IMR-90 (cell line): ENCODE data around the gene MTCL1. TPM values are rescaled to one million over a fixed set of nuclear protein-coding genes. Genes with fewer than 3 reads are reported as not detected.

Experiments used
- ATAC-seq: fragments of 200-7000 bp; cut with Tn5 transposase; 2 replicates; pipeline ENCODE4 v1.9.1; 2020; ENCODE audit warnings: low read depth, mild to moderate bottlenecking, moderate library complexity
- BruUV-seq: library from RNA; stranded (reverse); fragments of 400-500 nt; replicated peaks from 2 replicates; lab custom pipeline; 2021; lab: Mats Ljungman, UMichigan
- CTCF ChIA-PET: fragments of 300-600 bp; formaldehyde crosslinking; extraction: SDS; loops from one replicate; lab custom pipeline; 2021; ENCODE audit warnings: antibody characterized with exemption; lab: Yijun Ruan, JAX
- POLR2A ChIA-PET: fragments of 300-600 bp; sonication (Branson Sonifier 250); formaldehyde crosslinking; loops from one replicate; lab custom pipeline; 2022; ENCODE audit warnings: antibody characterized with exemption; ENCODE audit not compliant: unreplicated experiment; lab: Charles Lee
- DNase-seq: peaks from one replicate; pipeline ENCODE4 v3.0.0; 2013
- H2AFZ ChIP-seq: replicated peaks from 2 replicates; pipeline ENCODE3; 2013; ENCODE audit warnings: low read length, mild to moderate bottlenecking; ENCODE audit not compliant: poor library complexity
- H2AK5ac ChIP-seq: 2 replicates; pipeline ENCODE4 v1.6.1; 2013; ENCODE audit warnings: low read depth, low read length, inconsistent platforms
- H2AK9ac ChIP-seq: replicated peaks from 2 replicates; pipeline ENCODE3; 2013; ENCODE audit warnings: mild to moderate bottlenecking, low read depth, low read length, moderate library complexity; ENCODE audit not compliant: poor library complexity
- H2BK120ac ChIP-seq: 2 replicates; pipeline ENCODE4 v1.6.1; 2013; ENCODE audit warnings: low read depth, low read length, inconsistent platforms
- H2BK15ac ChIP-seq: 3 replicates; pipeline ENCODE4 v1.6.1; 2013; ENCODE audit warnings: low read depth, low read length, inconsistent platforms
- H2BK20ac ChIP-seq: 2 replicates; pipeline ENCODE4 v1.6.1; 2013; ENCODE audit warnings: low read depth, mild to moderate bottlenecking, inconsistent platforms, low read length, moderate library complexity
- H2BK5ac ChIP-seq: 2 replicates; pipeline ENCODE4 v1.6.1; 2013; ENCODE audit warnings: mild to moderate bottlenecking, low read depth, low read length, inconsistent platforms; ENCODE audit not compliant: poor library complexity, severe bottlenecking
- H3K14ac ChIP-seq: replicated peaks from 2 replicates; pipeline ENCODE4 v1.6.1; 2013; ENCODE audit warnings: low read depth, low read length, inconsistent platforms
- H3K18ac ChIP-seq: 2 replicates; pipeline ENCODE4 v1.6.1; 2013; ENCODE audit warnings: low read depth, low read length, control low read depth
- H3K23ac ChIP-seq: 2 replicates; pipeline ENCODE4 v1.6.1; 2013; ENCODE audit warnings: low read depth, low read length, inconsistent platforms
- H3K27ac ChIP-seq: 2 replicates; pipeline ENCODE4 v1.5.1; 2013; ENCODE audit warnings: mild to moderate bottlenecking, control low read depth, low read length; ENCODE audit not compliant: insufficient read depth
- H3K27me3 ChIP-seq: 2 replicates; pipeline ENCODE4 v1.6.1; 2013; ENCODE audit warnings: low read length; ENCODE audit not compliant: control insufficient read depth, insufficient read depth
- H3K36me3 ChIP-seq: 2 replicates; pipeline ENCODE4 v1.6.1; 2013; ENCODE audit warnings: low read length, mixed read lengths; ENCODE audit not compliant: control insufficient read depth, insufficient read depth
- H3K4ac ChIP-seq: 2 replicates; pipeline ENCODE4 v1.6.1; 2013; ENCODE audit warnings: low read depth, low read length, inconsistent platforms
- H3K4me1 ChIP-seq: 2 replicates; pipeline ENCODE4 v1.6.1; 2013; ENCODE audit warnings: low read length, mixed read lengths; ENCODE audit not compliant: control insufficient read depth, insufficient read depth
- H3K4me2 ChIP-seq: 2 replicates; pipeline ENCODE4 v1.6.1; 2013; ENCODE audit warnings: low read depth, mild to moderate bottlenecking, control low read depth, low read length, moderate library complexity
- H3K4me3 ChIP-seq: 2 replicates; pipeline ENCODE4 v1.5.1; 2013; ENCODE audit warnings: low read depth, mild to moderate bottlenecking, control low read depth, low read length, moderate library complexity; ENCODE audit not compliant: insufficient read depth
- H3K56ac ChIP-seq: 2 replicates; pipeline ENCODE4 v1.6.1; 2013; ENCODE audit warnings: low read length, inconsistent platforms; ENCODE audit not compliant: insufficient read depth; ENCODE audit errors: extremely low read depth
- H3K79me1 ChIP-seq, 2 experiments: 2 replicates each; pipeline ENCODE4 v1.6.1; 2013; ENCODE audit warnings: low read length in 2 of 2, inconsistent platforms in 1 of 2, low read depth in 1 of 2
- H3K9ac ChIP-seq: 2 replicates; pipeline ENCODE4 v1.6.1; 2013; ENCODE audit warnings: low read depth, low read length, control low read depth
- H3K9me1 ChIP-seq: 2 replicates; pipeline ENCODE4 v1.6.1; 2013; ENCODE audit warnings: low read length, inconsistent platforms; ENCODE audit not compliant: insufficient read depth
- H3K9me3 ChIP-seq: 2 replicates; pipeline ENCODE4 v1.6.1; 2013; ENCODE audit warnings: low read length; ENCODE audit not compliant: control insufficient read depth, insufficient read depth
- H4K20me1 ChIP-seq: 2 replicates; pipeline ENCODE4 v1.6.1; 2013; ENCODE audit warnings: low read length, inconsistent platforms; ENCODE audit not compliant: insufficient read depth
- H4K5ac ChIP-seq: 2 replicates; pipeline ENCODE4 v1.6.1; 2013; ENCODE audit warnings: mild to moderate bottlenecking, low read depth, low read length, control low read depth
- H4K8ac ChIP-seq, 2 experiments: 2 replicates each; pipeline ENCODE4 v1.6.1; 2013; ENCODE audit warnings: low read depth in 2 of 2, low read length in 2 of 2, control low read depth in 1 of 2, inconsistent platforms in 1 of 2
- H4K91ac ChIP-seq: 2 replicates; pipeline ENCODE4 v1.6.1; 2013; ENCODE audit warnings: low read depth, low read length, inconsistent platforms; ENCODE audit not compliant: insufficient read depth
- SMC3 ChIP-seq: fragments of 150-350 bp; IDR thresholded peaks from 2 replicates; pipeline ENCODE4 v1.6.1; 2016; ENCODE audit warnings: low read depth, mild to moderate bottlenecking, antibody characterized with exemption, low read length, moderate library complexity
- WGBS, 2 experiments: methylation state at CpG; one replicate each; pipeline versions ENCODE4 v1.1.5 to v1.1.7; 2013; ENCODE audit warnings: missing lambda C conversion rate in 2 of 2; ENCODE audit not compliant: insufficient read length in 1 of 2; ENCODE audit errors: extremely low coverage in 2 of 2; 5-methylcytosine and 5-hydroxymethylcytosine counted together
- dilution Hi-C: fragments of 300-500 bp; cut with HindIII; formaldehyde crosslinking; loops from one replicate; pipeline ENCODE4 v1.14.3; 2018; ENCODE audit warnings: low sequenced_read_pairs; ENCODE audit not compliant: unreplicated experiment
- in situ Hi-C: fragments of 300-500 bp; cut with MboI; formaldehyde crosslinking; loops from 3 replicates; pipeline ENCODE4 v1.14.3; 2019; ENCODE audit warnings: low sequenced_read_pairs, inconsistent platforms, mixed read lengths
- intact Hi-C: fragments of 100-400 bp; cut with micrococcal nuclease; formaldehyde crosslinking; loops from 2 replicates; pipeline ENCODE4 v1.10.0; 2022
- polyA plus RNA-seq, 3 experiments: library from polyadenylated mRNA; depleted of rRNA; stranded (reverse); fragments of >200 nt; gene quantifications; 2 replicates each; pipeline ENCODE4 v1.2.3, GENCODE V29; 2012; ENCODE audit warnings: low replicate concordance in 1 of 3
- total RNA-seq: library from RNA; depleted of rRNA; stranded (reverse); fragments of >200 nt; gene quantifications from 2 replicates; pipeline ENCODE4 v1.2.3, GENCODE V29; 2012

Gene MTCL1
- total and polyA plus RNA-seq, 2 of the 4 experiments (the other 2 are of a cell fraction), result 29.0 to 45.3 TPM

- dilution Hi-C loops, result no loop called here
- Histone ChIP-seq H4K91ac (no peak overlapping the region), H3K36me3 (no peaks in the 10 kb centered on the region), H2AK5ac (peak overlapping the region; percentile 20; the same call in 1 of the 2 replicates), H3K23ac (no peak overlapping the region), H2BK5ac (no peak overlapping the region), H3K9ac (no peak overlapping the region), H4K5ac (no peak overlapping the region), H2BK120ac (peak overlapping the region; percentile 35; the same call in 1 of the 2 replicates), H3K27ac (no peak overlapping the region), H3K14ac (no peak overlapping the region), H2AK9ac (no peak overlapping the region), H3K18ac (no peak overlapping the region), H3K79me1 (peaks cover 0 to 11% of the 10 kb centered on the region in 2 experiments; a peak in 1 of 4 replicates), H2AFZ (peak overlapping the region; percentile 37), H3K4me1 (peaks cover 18% of the 10 kb centered on the region), H3K4me2 (no peak overlapping the region), H2BK20ac (peak overlapping the region; percentile 17; the same call in 1 of the 2 replicates), H4K8ac (no peak overlapping the region), H3K4ac (peak overlapping the region; percentile 7; the same call in 1 of the 2 replicates), H3K4me3 (no peak overlapping the region), H3K9me3 (no peaks in the 10 kb centered on the region), H3K56ac (no peak overlapping the region), H2BK15ac (no peak overlapping the region), H4K20me1 (no peaks in the 10 kb centered on the region; the same call in 1 of the 2 replicates), H3K9me1 (peaks cover 19% of the 10 kb centered on the region), H3K27me3 (no peaks in the 10 kb centered on the region)
- ChIA-PET CTCF (interaction anchor here (1.1 kb wide), 1 partner anchor 325 kb away, joined by 4 read pairs; no protein-coding TSS in a partner anchor), POLR2A (no interaction called here)
- ATAC-seq (no peak), DNase-seq (no peak)
- 74% methylated on average over 3 of the region's 20 CpGs; no CpG with 5 or more reads in 1 of the 2 experiments for WGBS, 2 experiments
- intact Hi-C loops, result no loop called here
- no peak for TF ChIP-seq SMC3
- BruUV-seq, result no TSS peak
- in situ Hi-C loops, result no loop called here
Measured at GRCh38 chr18:8662560-8663255, 42.6 kb upstream of the MTCL1 start.
